Ovary (tissue), 3 donors: ENCODE measurements around the gene NDFIP1.

Experiments
- POLR2A ChIP-seq: fragments of 450-650 bp; IDR thresholded peaks from one replicate; pipeline ENCODE4 v1.6.1; 2017; ENCODE audit warnings: antibody characterized with exemption, mild to moderate bottlenecking, moderate library complexity
- TF ChIP-seq, protein P1 (sequence below), 3 donors: fragments of 450-650 bp in 2 of 3; fragments of 200-600 bp in 1 of 3; IDR thresholded peaks; one replicate each; pipeline versions ENCODE4 v1.5.1 to v1.8.0; 2016 to 2022; ENCODE audit warnings: antibody characterized with exemption in 3 of 3, mild to moderate bottlenecking in 1 of 3
- donor health status: DM: no; HTN: no; CAD: no.

DNA sequence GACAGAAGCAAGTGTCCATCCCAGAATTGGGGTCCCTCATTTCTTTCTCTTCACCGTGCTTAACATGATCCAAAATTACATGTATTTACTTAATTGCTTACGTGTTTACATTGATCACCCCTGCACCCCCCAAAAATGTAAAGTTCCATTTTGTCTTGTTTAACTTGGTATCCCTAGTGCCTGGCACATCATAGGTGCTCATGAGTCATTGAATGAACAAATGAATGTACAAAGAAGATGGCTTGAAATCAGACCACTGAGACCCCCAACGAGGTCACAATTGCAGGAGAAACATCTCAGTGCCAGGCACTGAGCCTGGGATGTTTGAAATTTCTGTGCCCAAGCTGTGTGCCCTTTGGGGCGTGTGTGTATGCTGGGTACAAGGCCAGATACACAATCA is 45.2 kb upstream of the NDFIP1 start:
- TF ChIP-seq POLR2A, result no peak
- TF ChIP-seq, protein P1, sequence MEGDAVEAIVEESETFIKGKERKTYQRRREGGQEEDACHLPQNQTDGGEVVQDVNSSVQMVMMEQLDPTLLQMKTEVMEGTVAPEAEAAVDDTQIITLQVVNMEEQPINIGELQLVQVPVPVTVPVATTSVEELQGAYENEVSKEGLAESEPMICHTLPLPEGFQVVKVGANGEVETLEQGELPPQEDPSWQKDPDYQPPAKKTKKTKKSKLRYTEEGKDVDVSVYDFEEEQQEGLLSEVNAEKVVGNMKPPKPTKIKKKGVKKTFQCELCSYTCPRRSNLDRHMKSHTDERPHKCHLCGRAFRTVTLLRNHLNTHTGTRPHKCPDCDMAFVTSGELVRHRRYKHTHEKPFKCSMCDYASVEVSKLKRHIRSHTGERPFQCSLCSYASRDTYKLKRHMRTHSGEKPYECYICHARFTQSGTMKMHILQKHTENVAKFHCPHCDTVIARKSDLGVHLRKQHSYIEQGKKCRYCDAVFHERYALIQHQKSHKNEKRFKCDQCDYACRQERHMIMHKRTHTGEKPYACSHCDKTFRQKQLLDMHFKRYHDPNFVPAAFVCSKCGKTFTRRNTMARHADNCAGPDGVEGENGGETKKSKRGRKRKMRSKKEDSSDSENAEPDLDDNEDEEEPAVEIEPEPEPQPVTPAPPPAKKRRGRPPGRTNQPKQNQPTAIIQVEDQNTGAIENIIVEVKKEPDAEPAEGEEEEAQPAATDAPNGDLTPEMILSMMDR (IDR thresholded peaks at IDR 0.05), result no peak
